ENCODE results near the gene PROM1.

DNA sequence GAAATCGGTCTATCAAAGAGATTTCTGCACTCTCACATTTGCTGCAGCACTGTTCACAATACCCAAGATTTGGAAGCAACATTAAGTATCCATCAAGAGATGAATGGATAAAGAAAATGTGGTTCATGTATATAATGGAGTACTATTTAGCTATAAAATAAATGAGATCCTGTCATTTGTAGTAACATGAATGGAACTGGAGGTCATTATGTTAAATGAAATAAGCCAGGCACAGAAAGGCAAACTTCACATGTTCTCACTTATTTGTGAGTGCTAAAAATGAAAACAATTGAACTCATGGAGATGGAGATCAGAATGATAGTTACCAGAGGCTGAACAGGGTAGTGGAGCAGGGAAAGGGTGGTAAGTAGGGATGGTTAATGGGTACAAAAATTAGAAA, 17.0 kb upstream of the PROM1 start:
- TF ChIP-seq, protein P1, sequence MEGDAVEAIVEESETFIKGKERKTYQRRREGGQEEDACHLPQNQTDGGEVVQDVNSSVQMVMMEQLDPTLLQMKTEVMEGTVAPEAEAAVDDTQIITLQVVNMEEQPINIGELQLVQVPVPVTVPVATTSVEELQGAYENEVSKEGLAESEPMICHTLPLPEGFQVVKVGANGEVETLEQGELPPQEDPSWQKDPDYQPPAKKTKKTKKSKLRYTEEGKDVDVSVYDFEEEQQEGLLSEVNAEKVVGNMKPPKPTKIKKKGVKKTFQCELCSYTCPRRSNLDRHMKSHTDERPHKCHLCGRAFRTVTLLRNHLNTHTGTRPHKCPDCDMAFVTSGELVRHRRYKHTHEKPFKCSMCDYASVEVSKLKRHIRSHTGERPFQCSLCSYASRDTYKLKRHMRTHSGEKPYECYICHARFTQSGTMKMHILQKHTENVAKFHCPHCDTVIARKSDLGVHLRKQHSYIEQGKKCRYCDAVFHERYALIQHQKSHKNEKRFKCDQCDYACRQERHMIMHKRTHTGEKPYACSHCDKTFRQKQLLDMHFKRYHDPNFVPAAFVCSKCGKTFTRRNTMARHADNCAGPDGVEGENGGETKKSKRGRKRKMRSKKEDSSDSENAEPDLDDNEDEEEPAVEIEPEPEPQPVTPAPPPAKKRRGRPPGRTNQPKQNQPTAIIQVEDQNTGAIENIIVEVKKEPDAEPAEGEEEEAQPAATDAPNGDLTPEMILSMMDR (IDR thresholded peaks at IDR 0.05), result no peak
- TF ChIP-seq POLR2A (IDR thresholded peaks at IDR 0.05) (no peak), EP300 (IDR thresholded peaks at IDR 0.05) (no peak), POLR2AphosphoS5 (IDR thresholded peaks at IDR 0.05) (no peak)
